NCI-H774 (cell line): ENCODE measurements around the gene CDK9.

Experiments used
- DNase-seq: peaks from one replicate; lab custom pipeline; 2025; lab: John Stamatoyannopoulos, UW

Gene CDK9

GRCh38 chr9:127803507-127804352 is 17.9 kb downstream of the CDK9 start:
- peak; percentile 17 for DNase-seq

- DNase-seq: no peak
Observed at GRCh38 chr9:127805620-127806019, 19.8 kb downstream of the CDK9 start.

DNA sequence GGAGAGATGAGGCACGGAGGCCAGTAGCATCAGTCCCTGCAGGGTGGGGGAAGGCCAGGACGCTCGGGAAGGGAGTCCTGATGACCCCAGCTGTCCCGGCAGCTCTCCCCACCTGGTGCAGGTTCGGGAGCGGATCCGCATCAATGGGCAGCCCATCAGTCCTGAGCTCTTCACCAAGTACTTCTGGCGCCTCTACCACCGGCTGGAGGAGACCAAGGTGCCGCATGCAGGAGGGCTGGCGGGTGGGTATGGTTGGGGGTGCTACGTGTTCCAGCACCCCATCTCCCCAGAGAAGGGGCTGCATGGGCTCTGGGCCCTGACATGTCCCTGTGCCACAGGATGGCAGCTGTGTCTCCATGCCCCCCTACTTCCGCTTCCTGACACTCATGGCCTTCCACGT is 21.0 kb downstream of the CDK9 start:
- DNase-seq: no peak

GRCh38 chr9:127808347-127809001 is 22.6 kb downstream of the CDK9 start:
- DNase-seq: no peak

DNA sequence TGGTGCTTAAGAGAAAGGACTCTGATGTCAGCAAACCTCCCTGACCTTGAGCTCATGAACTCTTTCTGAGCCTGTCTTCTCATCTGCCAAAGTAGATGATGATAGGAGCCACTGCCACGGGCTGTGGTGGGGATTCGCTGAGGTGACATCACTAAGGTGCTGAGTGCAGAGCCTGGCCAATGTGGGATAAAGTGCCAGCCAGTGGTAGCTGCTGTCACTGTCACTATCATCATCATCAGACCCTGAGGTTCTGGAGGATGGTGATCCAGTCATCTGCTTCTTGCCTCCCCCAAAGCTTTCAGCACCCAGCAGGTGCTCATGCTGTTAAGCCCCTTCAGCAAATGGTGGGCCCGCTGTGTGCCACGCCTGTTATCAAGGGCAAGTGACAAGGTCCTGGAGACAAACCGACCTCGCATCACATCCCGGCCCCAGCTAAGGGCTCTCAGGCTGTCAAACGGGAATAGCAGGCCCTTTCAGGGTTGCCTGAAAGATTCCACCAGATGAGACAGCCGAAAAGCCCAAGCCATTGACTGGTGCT is 23.2 kb downstream of the CDK9 start:
- no peak for DNase-seq

DNA sequence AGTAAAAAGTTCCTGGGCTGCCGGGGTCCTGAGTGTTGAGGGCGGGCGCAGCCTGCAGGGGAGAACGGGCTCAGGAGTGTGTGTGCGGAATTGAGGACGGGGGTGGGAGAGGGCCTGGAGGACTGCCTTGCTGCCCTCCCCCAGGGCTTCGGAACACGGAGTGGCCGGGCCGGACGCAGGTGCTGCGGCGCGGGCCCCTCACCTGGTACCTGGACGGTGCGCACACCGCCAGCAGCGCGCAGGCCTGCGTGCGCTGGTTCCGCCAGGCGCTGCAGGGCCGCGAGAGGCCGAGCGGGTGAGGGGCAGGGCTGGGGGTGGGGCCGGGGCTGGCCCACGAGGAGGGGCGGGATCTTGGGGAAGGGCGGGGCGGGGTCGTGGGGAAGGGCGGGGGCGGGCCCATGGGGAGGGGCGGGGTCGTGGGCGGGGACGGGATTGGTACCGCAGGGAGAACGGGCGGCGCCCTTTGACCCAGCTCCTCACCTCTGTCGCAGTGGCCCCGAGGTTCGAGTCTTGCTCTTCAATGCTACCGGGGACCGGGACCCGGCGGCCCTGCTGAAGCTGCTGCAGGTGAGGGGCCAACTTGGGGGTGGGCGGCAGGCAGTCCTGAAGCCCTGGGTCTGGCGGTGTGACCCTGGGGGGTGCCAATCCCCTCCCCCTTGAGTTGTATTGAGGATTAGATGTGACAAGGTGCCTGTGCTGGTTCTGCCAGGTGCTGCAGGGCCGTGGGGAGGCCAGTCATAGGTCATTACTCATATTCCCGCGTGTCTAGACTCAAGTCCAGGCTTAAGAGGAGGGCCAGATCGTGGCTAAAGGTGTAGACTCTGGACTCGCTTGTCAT is 23.9 kb downstream of the CDK9 start:
- DNase-seq: no peak

DNA sequence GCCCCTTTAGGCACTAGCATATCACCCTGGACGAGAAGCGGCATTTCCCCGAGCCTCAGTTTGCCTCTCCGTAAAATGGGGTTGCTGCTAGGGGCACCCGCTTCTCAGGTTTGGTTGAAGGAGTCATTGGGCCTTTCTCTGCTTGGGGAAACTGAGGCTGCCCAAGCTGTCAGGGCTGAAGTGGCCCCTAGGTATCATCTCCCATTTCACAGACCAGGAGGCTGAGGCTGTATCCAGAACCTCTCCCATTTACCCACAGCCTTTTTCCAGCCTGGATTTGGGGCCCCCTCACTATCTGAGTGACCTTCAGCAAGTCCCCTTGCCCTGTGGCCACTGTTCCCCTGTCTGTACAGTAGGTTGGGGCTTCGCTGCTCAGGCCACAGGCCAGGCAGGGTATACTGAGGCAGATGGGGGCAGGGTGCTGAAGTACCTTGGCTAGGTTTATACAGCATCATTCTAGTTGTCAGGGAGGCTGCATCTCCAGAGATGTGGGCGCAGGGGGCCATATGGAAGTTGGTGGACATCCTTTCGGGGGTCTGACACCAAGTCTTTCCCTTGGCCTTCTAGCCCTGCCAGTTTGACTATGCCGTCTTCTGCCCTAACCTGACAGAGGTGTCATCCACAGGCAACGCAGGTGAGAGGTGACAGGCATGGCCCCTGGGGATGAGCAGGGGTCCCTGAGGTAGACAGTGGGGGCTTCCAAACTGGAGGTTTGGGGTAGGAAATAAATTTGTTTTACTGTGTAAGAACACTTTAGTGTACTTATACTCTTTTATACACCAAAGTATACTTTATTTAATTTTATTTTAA is 24.7 kb downstream of the CDK9 start:
- DNase-seq: no peak

DNA sequence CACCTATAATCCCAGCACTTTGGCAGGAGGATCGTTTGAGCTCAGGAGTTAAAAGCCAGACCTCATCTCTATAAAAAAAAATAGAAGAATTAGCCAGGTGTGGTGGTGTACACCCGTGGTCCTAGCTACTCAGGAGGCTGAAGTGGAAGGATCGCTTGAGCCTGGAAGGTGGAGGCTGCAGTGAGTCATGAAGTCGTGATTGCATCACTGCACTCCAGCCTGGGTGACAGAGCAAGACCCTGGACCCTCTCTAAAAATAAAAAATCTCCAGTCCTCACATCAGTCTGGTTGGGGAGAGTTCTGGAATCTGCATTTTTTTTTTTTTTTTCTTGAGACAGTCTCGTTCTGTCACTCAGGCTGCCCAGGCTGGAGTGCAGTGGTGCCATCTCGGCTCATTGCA is 26.2 kb downstream of the CDK9 start:
- DNase-seq: no peak

DNA sequence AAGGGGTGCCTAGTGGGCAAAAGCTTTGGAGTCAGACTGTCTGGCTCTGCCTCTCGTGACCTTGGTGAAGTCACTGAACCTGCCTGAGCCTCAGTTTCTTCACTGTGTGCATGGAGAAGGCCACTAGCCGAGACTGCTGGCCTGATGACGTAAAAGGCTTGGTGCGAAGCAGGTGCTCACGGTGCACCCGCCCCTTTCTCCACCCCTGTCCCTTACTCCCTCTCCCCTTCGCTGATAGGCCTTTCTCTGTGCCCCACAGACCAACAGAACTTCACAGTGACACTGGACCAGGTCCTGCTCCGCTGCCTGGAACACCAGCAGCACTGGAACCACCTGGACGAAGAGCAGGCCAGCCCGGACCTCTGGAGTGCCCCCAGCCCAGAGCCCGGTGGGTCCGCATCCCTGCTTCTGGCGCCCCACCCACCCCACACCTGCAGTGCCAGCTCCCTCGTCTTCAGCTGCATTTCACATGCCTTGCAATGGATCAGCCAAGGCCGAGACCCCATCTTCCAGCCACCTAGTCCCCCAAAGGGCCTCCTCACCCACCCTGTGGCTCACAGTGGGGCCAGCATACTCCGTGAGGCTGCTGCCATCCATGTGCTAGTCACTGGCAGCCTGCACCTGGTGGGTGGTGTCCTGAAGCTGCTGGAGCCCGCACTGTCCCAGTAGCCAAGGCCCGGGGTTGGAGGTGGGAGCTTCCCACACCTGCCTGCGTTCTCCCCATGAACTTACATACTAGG is 27.3 kb downstream of the CDK9 start:
- no peak for DNase-seq

DNA sequence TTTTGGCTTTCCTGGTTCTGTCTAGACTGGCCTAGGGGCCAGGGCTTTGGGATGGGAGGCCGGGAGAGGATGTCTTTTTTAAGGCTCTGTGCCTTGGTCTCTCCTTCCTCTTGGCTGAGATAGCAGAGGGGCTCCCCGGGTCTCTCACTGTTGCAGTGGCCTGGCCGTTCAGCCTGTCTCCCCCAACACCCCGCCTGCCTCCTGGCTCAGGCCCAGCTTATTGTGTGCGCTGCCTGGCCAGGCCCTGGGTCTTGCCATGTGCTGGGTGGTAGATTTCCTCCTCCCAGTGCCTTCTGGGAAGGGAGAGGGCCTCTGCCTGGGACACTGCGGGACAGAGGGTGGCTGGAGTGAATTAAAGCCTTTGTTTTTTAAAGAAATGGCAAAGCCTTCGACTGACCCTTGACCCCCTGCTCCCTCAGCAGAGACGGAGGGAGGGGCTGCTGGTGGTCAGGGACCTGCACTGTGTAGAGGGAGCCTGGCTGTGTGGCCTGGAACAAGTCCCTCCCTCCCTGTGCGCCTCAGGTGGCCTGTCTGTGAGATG is 27.9 kb downstream of the CDK9 start:
- DNase-seq: no peak

DNA sequence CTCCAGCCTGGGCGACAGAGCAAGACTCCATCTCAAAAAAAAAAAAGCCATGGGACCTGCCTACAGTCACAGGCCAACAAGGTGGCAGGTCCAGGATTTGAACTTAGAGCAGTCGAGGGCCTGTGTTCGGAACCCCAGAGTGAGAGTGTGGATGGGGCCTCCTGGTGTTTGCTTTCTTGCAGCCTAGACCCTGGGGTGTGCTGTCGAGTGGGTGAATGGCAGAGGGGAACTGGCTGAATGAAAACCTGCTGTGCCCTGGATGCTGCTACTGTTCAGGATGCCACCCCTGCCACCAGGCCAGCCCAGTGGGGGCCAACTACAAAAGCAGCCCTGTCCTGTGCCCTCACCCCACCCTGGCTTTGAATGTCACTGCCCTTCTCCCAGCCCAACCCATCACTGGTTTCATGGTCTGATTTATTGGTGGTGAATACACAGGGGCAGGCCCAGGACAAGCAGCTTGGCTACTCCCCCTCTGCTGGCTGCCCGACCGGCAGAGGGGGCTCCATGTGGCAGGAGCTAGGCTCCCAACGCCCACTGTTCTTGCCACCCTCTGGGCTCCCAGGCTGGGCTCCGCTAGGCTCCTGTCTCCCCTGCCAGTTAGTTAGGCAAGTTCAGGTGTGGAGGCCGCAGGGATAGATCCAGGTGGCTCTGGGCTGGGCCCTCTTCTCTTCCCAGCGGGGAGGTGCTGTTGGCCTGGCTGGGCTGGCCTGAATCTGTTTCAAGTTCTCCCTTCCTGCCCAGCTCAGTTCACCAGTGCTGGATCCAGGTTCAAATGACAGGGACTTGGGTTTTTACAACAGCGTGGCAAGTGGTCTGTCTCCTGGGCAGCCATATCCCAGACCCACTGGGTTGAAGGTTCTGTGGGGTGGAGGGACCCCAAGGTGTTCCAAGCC is 29.0 kb downstream of the CDK9 start:
- DNase-seq: no peak

- DNase-seq: no peak
Observed at GRCh38 chr9:127815512-127816361, 29.9 kb downstream of the CDK9 start.

GRCh38 chr9:127816362-127816725 is 30.5 kb downstream of the CDK9 start:
- no peak for DNase-seq

GRCh38 chr9:127816728-127817127 is 30.9 kb downstream of the CDK9 start:
- DNase-seq: no peak

DNA sequence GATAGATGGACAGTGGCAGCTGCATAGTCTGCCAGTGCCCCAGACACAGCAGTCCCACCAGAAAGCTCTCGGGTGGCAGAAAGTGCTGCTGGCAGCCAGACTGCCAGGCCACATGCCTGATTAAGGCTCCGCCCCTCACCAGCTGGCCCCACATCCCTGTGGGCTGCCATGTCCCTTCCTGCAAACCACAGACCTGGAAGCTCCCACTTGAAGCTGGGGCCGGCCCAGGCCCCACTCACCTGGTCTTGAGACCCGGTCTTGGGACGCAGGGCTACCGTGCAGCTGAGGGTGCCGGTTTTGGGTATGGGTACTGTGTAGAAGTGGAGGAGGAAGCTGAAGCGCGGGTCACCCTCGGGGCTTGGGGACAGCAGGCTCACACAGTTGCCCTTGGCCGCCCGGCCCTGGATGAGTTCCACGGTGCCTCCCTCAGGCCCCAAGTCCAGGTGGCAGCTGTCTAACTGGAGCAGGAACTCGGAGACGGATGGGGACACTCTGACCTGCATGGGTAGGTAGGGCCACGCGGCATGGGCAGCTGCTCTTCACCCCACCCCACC is 32.1 kb downstream of the CDK9 start:
- no peak for DNase-seq

DNA sequence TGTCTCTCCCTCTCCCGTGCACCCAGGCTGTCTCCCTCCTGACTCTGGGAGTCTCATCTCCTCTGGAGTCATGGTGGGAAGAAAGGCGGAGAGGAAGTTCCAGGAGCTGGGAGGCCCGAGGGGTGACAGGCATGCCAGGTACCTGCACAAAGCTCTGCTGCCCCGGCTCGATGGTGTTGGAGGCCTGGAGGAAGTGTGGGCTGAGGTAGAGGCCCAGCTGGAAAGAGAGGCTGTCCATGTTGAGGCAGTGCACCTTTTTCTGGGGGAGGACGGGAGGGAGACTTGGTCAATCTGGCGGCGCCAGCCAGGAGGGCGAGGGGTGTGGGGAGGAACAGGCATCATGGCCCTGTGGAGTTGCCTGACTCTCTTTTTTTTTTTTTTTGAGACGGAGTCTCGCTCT is 32.7 kb downstream of the CDK9 start:
- no peak for DNase-seq

- DNase-seq: no peak
Observed at GRCh38 chr9:127822108-127822507, 36.3 kb downstream of the CDK9 start.

GRCh38 chr9:127825319-127826051 is 39.7 kb downstream of the CDK9 start:
- peak; percentile 22 for DNase-seq
